Caco-2 (cell line): ENCODE results near the gene LDLRAD3. TPM values are rescaled to one million over a fixed set of nuclear protein-coding genes. Genes with fewer than 3 reads are reported as not detected.

Experiments used
- BruUV-seq: library from RNA; stranded (reverse); fragments of 400-500 nt; replicated peaks from 2 replicates; lab custom pipeline; 2021; lab: Mats Ljungman, UMichigan
- CTCF ChIA-PET: fragments of 300-600 bp; sonication (Branson Sonifier 250); formaldehyde crosslinking; loops from one replicate; lab custom pipeline; 2022; ENCODE audit warnings: antibody characterized with exemption; lab: Charles Lee
- POLR2A ChIA-PET: fragments of 300-600 bp; sonication (Branson Sonifier 250); formaldehyde crosslinking; loops from one replicate; lab custom pipeline; 2022; ENCODE audit warnings: antibody characterized with exemption; lab: Charles Lee
- DNase-seq, 2 experiments: peaks; one replicate each; pipeline versions ENCODE4 v3.0.0 to v3.0.0-alpha.2; 2020 to 2022
- H3K27me3 ChIP-seq: replicated peaks from 2 replicates; pipeline ENCODE4 v1.6.0; 2011; ENCODE audit warnings: low read length; ENCODE audit not compliant: control insufficient read depth, insufficient read depth
- H3K36me3 ChIP-seq: 2 replicates; pipeline ENCODE4 v1.5.1; 2011; ENCODE audit warnings: low read length; ENCODE audit not compliant: control insufficient read depth, insufficient read depth
- H3K4me1 ChIP-seq: fragments of 250-450 bp; sonication (Bioruptor Pico); 2 replicates; pipeline ENCODE4 v1.5.1; 2020; ENCODE audit warnings: mild to moderate bottlenecking
- H3K4me3 ChIP-seq: 2 replicates; pipeline ENCODE4 v1.5.1; 2011; ENCODE audit warnings: low read depth, mild to moderate bottlenecking, control low read depth, low read length
- H3K9me3 ChIP-seq: fragments of 250-450 bp; sonication (Bioruptor Pico); 2 replicates; pipeline ENCODE4 v1.5.1; 2020; ENCODE audit warnings: mild to moderate bottlenecking, moderate library complexity
- H3K27ac Mint-ChIP-seq: one replicate; pipeline ENCODE4 v1.8.0; 2022; ENCODE audit warnings: mixed read lengths; ENCODE audit not compliant: unreplicated experiment
- H3K27me3 Mint-ChIP-seq: one replicate; pipeline ENCODE4 v1.8.0; 2022; ENCODE audit warnings: mixed read lengths; ENCODE audit not compliant: insufficient read depth, unreplicated experiment
- H3K36me3 Mint-ChIP-seq: one replicate; pipeline ENCODE4 v1.8.0; 2022; ENCODE audit warnings: mild to moderate bottlenecking, mixed read lengths; ENCODE audit not compliant: insufficient read depth, unreplicated experiment
- H3K4me1 Mint-ChIP-seq: one replicate; pipeline ENCODE4 v1.8.0; 2022; ENCODE audit warnings: low read depth, mixed read lengths; ENCODE audit not compliant: unreplicated experiment
- H3K4me3 Mint-ChIP-seq: one replicate; pipeline ENCODE4 v1.8.0; 2022; ENCODE audit warnings: mild to moderate bottlenecking, moderate library complexity, mixed read lengths; ENCODE audit not compliant: unreplicated experiment
- H3K9me3 Mint-ChIP-seq: one replicate; pipeline ENCODE4 v1.8.0; 2022; ENCODE audit warnings: mixed read lengths; ENCODE audit not compliant: unreplicated experiment
- intact Hi-C: fragments of 100-400 bp; cut with micrococcal nuclease; formaldehyde crosslinking; loops from one replicate; pipeline ENCODE4 v1.10.0; 2022; ENCODE audit not compliant: unreplicated experiment
- total RNA-seq: library from RNA; stranded (reverse); gene quantifications from 2 replicates; pipeline ENCODE4 v1.2.3, GENCODE V29; 2022
- TF ChIP-seq, protein P1 (sequence below), 2 experiments: fragments of 200-600 bp in 1 of 2; IDR thresholded peaks; 1 replicate in 1 of 2; 2 replicates in 1 of 2; pipeline versions ENCODE4 v1.5.1 to v1.8.0; 2011 to 2022; ENCODE audit warnings: antibody characterized with exemption in 1 of 2, control low read depth in 1 of 2, inconsistent platforms in 1 of 2, low read depth in 1 of 2, low read length in 1 of 2, mild to moderate bottlenecking in 1 of 2, moderate library complexity in 1 of 2; ENCODE audit not compliant: insufficient read depth in 1 of 2, severe bottlenecking in 1 of 2, unreplicated experiment in 1 of 2

Gene LDLRAD3
- total RNA-seq, 1 experiment from 2014 or later, result 9.9 TPM

DNA sequence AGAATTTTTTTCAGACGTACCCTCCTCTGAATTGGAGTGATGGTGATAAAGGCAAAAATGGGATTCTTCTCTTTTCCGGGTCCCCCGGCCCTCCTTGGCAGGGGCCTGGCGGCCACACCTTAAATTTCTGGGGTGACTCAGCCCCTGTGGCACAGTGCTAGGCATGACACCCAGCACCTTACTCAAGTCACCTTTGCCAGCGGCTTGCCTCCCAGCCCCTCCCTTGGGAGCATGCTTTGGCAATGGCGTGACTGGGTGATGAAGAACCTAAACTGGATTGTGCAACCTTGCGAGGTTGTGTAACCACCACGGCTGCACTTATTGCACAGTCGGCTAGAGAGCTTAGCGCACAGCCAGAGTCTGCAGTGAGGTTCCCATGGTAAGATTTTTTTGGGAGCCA lies 16.2 kb upstream of the LDLRAD3 start:
- H3K4me1 Mint-ChIP-seq, result peaks cover 5% of the 10 kb centered on the region
- no peaks in the 10 kb centered on the region for H3K36me3 Mint-ChIP-seq
- intact Hi-C loops, result no loop called here
- H3K27me3 Mint-ChIP-seq, result peaks cover 4% of the 10 kb centered on the region
- TF ChIP-seq, protein P1, sequence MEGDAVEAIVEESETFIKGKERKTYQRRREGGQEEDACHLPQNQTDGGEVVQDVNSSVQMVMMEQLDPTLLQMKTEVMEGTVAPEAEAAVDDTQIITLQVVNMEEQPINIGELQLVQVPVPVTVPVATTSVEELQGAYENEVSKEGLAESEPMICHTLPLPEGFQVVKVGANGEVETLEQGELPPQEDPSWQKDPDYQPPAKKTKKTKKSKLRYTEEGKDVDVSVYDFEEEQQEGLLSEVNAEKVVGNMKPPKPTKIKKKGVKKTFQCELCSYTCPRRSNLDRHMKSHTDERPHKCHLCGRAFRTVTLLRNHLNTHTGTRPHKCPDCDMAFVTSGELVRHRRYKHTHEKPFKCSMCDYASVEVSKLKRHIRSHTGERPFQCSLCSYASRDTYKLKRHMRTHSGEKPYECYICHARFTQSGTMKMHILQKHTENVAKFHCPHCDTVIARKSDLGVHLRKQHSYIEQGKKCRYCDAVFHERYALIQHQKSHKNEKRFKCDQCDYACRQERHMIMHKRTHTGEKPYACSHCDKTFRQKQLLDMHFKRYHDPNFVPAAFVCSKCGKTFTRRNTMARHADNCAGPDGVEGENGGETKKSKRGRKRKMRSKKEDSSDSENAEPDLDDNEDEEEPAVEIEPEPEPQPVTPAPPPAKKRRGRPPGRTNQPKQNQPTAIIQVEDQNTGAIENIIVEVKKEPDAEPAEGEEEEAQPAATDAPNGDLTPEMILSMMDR (IDR thresholded peaks at IDR 0.05; ENCODE audit: insufficient read depth in 1 of 2, low read depth in 1 of 2, low read length in 1 of 2, severe bottlenecking in 1 of 2, unreplicated experiment in 1 of 2), result no peak
- no TSS peak for BruUV-seq
- H3K27ac Mint-ChIP-seq, result no peak overlapping the region
- POLR2A ChIA-PET, result no interaction called here
- Histone ChIP-seq H3K9me3 (0 out of 2 replicates have a peak, but pooled peaks cover 4% of the 10 kb centered on the region), H3K4me3 (no peak overlapping the region), H3K4me1 (0 out of 2 replicates have a peak, but pooled peaks cover 6% of the 10 kb centered on the region), H3K36me3 (no peaks in the 10 kb centered on the region), H3K27me3 (no peaks in the 10 kb centered on the region)
- peaks cover 10% of the 10 kb centered on the region for H3K9me3 Mint-ChIP-seq
- no peak overlapping the region for H3K4me3 Mint-ChIP-seq
- CTCF ChIA-PET, result interaction anchor here (2.9 kb wide), 1 partner anchor 106 kb away, joined by 8 read pairs; no protein-coding TSS in a partner anchor
- peak; percentile 67 to 70 for DNase-seq

DNA sequence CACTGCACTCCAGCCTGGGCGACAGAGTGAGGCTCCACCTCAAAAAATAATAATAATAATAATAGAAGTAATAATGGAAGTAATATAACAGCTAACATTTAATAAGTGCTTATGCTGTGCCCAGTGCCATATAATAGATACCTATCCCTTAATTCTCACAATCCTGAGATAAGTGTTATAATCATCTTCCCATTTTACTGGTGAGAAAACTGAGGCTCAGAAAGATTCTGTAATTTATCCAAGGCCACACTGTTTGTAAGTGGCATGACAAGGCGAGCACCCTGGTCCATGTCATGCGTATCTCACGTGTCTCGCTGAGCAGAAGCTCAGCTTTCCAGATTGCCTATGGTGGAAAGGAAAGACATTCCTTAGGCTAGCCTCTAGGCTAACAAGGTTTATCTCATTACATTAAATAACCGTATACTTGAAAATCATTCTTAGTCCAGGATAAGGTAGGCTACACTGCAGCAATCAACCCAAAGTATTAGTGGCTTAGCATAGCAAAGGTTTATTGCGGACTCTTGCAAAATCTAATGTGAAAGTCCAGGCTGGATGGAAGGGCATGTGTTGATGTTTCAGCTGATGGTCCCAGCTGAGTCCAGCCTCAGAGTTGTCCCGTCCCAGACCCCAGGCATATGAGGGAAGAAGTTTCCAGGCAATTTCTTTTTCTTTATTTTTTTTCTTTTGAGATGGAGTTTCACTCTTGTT lies 15.0 kb upstream of the LDLRAD3 start:
- Histone ChIP-seq H3K4me3 (no peak overlapping the region), H3K27me3 (no peaks in the 10 kb centered on the region), H3K4me1 (0 out of 2 replicates have a peak, but pooled peaks cover 6% of the 10 kb centered on the region), H3K36me3 (no peaks in the 10 kb centered on the region), H3K9me3 (0 out of 2 replicates have a peak, but pooled peaks cover 4% of the 10 kb centered on the region)
- Mint-ChIP-seq H3K36me3 (no peaks in the 10 kb centered on the region), H3K4me3 (no peak overlapping the region), H3K27ac (no peak overlapping the region), H3K9me3 (peaks cover 10% of the 10 kb centered on the region), H3K27me3 (peaks cover 2% of the 10 kb centered on the region), H3K4me1 (no peaks in the 10 kb centered on the region)
- intact Hi-C loops, result no loop called here
- CTCF ChIA-PET, result interaction anchor here (2.9 kb wide), 1 partner anchor 107 kb away, joined by 8 read pairs; no protein-coding TSS in a partner anchor
- BruUV-seq, result no TSS peak
- POLR2A ChIA-PET, result no interaction called here
- DNase-seq, result no peak
- TF ChIP-seq, protein P1 (IDR thresholded peaks at IDR 0.05; ENCODE audit: insufficient read depth in 1 of 2, low read depth in 1 of 2, low read length in 1 of 2, severe bottlenecking in 1 of 2, unreplicated experiment in 1 of 2), result no peak

DNA sequence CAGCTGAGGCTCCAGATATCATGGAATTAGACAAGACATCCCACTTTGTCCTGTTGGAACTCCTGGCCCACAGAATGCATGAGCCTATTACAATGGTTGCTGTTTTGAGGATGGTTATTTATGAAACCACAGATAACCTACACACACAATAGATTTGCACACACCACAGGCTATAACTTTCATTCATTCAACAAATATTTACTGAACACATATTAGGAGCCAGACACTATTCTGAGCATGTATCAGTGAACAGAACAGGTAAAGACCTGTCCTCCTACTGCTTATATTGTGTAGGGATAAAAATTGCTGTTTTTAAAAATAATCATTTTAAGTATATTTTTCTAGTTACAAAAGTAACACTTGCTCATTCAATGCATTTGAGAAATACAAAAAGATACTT lies 13.4 kb upstream of the LDLRAD3 start:
- no peaks in the 10 kb centered on the region for H3K36me3 ChIP-seq
- ChIA-PET POLR2A (no interaction called here), CTCF (interaction anchor here (1.1 kb wide), 1 partner anchor 202 kb away, joined by 3 read pairs; no protein-coding TSS in a partner anchor)
- no peak overlapping the region for H3K4me3 ChIP-seq
- Mint-ChIP-seq H3K27ac (no peak overlapping the region), H3K36me3 (no peaks in the 10 kb centered on the region), H3K4me1 (no peaks in the 10 kb centered on the region), H3K4me3 (no peak overlapping the region), H3K27me3 (peaks cover 4% of the 10 kb centered on the region), H3K9me3 (peaks cover 10% of the 10 kb centered on the region)
- intact Hi-C loops, result no loop called here
- TF ChIP-seq, protein P1 (IDR thresholded peaks at IDR 0.05; ENCODE audit: insufficient read depth in 1 of 2, low read depth in 1 of 2, low read length in 1 of 2, severe bottlenecking in 1 of 2, unreplicated experiment in 1 of 2), result no peak
- H3K27me3 ChIP-seq, result no peaks in the 10 kb centered on the region
- H3K9me3 ChIP-seq, result 0 out of 2 replicates have a peak, but pooled peaks cover 4% of the 10 kb centered on the region
- no peak for DNase-seq
- no TSS peak for BruUV-seq
- 0 out of 2 replicates have a peak, but pooled peaks cover 6% of the 10 kb centered on the region for H3K4me1 ChIP-seq
